Nucleus accumbens (tissue), 56 donors: ENCODE measurements around the gene PHACTR1.

Experiments
- DNase-seq, 56 donors: peaks; one replicate each; lab custom pipeline; 2025; lab: John Stamatoyannopoulos, UW

Gene PHACTR1

GRCh38 chr6:13290335-13290734, 573.8 kb downstream of the PHACTR1 start:
- no peak for DNase-seq

- DNase-seq: no peak
Measured at GRCh38 chr6:13292774-13293173, 576.2 kb downstream of the PHACTR1 start.

GRCh38 chr6:13294499-13295069, 578.0 kb downstream of the PHACTR1 start:
- peak in 11 of 56 donors; percentile 10 to 59 (median 31) for DNase-seq

- no peak for DNase-seq
Measured at GRCh38 chr6:13295576-13295975, 579.0 kb downstream of the PHACTR1 start.

- no peak for DNase-seq
Measured at GRCh38 chr6:13296536-13296997, 580.0 kb downstream of the PHACTR1 start.

GRCh38 chr6:13297391-13297790, 580.8 kb downstream of the PHACTR1 start:
- DNase-seq: no peak

- no peak for DNase-seq
Measured at GRCh38 chr6:13298446-13298845, 581.9 kb downstream of the PHACTR1 start.

- no peak for DNase-seq
Measured at GRCh38 chr6:13299403-13299821, 582.8 kb downstream of the PHACTR1 start.

- DNase-seq: no peak
Measured at GRCh38 chr6:13299918-13300317, 583.4 kb downstream of the PHACTR1 start.

- no peak for DNase-seq
Measured at GRCh38 chr6:13300643-13301590, 584.4 kb downstream of the PHACTR1 start.

- DNase-seq: peak in 43 of 56 donors; percentile 12 to 84 (median 64)
Measured at GRCh38 chr6:13302291-13302690, 585.7 kb downstream of the PHACTR1 start.

GRCh38 chr6:13302751-13303667, 586.4 kb downstream of the PHACTR1 start:
- peak in 40 of 56 donors; percentile 25 to 92 (median 64) for DNase-seq

GRCh38 chr6:13303668-13304017, 587.1 kb downstream of the PHACTR1 start:
- DNase-seq: peak in 28 of 56 donors; percentile 6 to 68 (median 40)

- no peak for DNase-seq
Measured at GRCh38 chr6:13304101-13304500, 587.5 kb downstream of the PHACTR1 start.

GRCh38 chr6:13304580-13305260, 588.2 kb downstream of the PHACTR1 start:
- peak in 28 of 56 donors; percentile 12 to 65 (median 28) for DNase-seq

GRCh38 chr6:13305288-13305687, 588.7 kb downstream of the PHACTR1 start:
- DNase-seq: no peak

GRCh38 chr6:13305791-13306190, 589.2 kb downstream of the PHACTR1 start:
- DNase-seq: no peak

- peak in 2 of 56 donors; percentile 15 to 23 for DNase-seq
Measured at GRCh38 chr6:13307508-13307995, 591.0 kb downstream of the PHACTR1 start.

GRCh38 chr6:13308332-13308731, 591.8 kb downstream of the PHACTR1 start:
- no peak for DNase-seq

GRCh38 chr6:13311155-13311554, 594.6 kb downstream of the PHACTR1 start:
- no peak for DNase-seq
